Ramos (cell line): ENCODE results near the gene C11orf71.

Experiments
- in situ Hi-C: fragments of 300-500 bp; cut with MboI; formaldehyde crosslinking; loops from one replicate; pipeline ENCODE4 v1.14.3; 2022; ENCODE audit warnings: low sequenced_read_pairs; ENCODE audit not compliant: unreplicated experiment

Gene C11orf71

DNA sequence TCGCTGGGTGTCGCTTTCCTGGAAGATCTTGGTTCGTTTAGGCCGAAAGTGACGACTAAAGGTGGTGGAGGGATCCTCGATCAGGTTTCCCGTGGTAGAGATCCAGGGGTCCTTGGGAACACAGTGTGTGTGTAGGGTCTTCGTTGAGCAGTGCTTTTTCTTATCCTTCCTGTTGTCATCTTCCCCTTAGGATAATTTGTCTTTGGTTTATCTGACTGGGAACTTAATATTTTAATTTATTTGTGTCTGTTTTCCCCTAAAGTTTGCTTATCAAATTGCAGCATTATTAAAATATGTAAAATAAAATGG is 558 bp upstream of the C11orf71 start:
- in situ Hi-C loops, result no loop called here

DNA sequence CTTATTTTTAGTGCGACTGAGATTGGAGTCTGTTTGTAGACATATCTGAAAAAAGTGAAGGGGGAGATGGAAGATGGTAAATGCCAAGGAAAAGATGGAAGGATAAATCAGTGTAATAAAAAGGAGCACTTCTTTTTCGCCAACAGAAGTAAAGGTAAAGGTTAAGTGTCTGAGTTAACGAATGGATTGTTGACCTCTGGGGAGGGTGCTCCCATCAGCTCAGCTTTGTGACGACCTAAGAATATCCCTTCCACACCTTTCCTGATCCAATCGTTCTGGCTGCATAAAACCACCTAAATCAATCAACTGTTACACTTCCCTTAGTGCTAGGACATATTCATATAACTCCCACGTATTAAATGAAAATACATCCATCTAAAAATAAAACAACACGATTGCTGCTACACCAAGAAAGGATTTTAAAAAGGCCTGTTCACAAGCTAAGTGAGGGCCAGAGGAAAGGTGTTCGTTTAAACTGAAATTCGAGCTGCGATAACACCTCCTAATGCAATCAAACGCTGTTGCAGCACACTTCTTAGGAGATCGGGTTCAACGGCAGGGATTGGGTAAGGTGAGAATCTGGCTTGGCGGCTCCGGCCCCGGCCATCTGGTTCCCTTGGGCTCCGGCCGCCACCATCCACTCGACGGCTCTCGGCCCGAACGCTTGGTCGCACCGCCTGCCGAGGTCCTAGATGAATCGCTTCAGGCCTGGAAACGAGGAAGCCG is 658 bp downstream of the C11orf71 start:
- in situ Hi-C loops, result no loop called here

- in situ Hi-C loops, result no loop called here
Measured at GRCh38 chr11:114398303-114398920, 1.9 kb downstream of the C11orf71 start.

DNA sequence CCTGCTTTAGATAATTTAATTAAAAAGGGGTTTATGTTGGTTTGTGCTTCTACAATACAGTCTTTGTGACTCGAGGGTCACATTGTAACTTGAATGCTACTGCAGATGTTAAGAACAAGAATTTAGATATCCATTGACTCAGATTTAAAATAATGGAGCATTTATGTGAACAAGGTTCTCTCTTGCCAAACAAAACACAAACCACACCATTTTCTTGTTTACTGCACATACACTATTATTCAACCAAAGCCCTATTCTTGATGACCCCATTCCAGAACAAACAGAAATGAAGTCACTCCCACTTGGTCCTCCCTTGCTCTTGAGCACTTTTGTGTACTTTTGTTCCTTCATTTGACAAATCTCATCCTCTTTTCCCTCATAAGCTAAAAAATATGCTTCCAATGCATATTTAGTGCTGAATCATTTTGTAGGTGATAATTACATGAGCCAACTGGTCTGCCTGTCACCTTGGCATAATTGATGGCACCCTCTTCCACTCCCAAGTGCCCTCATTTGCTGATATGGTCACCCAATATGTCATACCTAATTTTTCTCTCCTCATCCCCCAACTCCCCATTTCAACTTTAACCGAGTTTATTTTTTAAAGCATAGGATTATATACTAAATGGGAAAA is 2.8 kb downstream of the C11orf71 start:
- in situ Hi-C loops, result no loop called here

- in situ Hi-C loops, result no loop called here
Measured at GRCh38 chr11:114396916-114397315, 3.4 kb downstream of the C11orf71 start.

DNA sequence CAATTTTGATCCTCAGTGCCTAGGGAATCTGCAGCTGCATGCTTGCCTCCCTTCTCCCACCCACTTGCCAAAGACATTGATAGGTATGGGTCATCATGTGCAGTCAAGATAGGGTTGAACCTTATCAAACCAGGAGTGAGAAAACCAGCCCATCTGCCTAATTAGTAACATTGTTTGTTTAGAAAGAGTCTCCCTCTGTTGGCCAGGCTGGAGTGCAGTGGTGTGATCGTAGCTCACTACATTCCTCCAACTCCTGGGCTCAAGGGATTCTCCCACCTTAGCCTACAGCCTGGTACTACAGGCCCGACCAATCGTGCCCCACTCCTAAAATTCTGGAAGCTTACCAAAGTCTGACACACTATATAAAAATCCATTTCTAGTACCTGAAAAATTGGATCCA is 4.6 kb downstream of the C11orf71 start:
- in situ Hi-C loops, result no loop called here

DNA sequence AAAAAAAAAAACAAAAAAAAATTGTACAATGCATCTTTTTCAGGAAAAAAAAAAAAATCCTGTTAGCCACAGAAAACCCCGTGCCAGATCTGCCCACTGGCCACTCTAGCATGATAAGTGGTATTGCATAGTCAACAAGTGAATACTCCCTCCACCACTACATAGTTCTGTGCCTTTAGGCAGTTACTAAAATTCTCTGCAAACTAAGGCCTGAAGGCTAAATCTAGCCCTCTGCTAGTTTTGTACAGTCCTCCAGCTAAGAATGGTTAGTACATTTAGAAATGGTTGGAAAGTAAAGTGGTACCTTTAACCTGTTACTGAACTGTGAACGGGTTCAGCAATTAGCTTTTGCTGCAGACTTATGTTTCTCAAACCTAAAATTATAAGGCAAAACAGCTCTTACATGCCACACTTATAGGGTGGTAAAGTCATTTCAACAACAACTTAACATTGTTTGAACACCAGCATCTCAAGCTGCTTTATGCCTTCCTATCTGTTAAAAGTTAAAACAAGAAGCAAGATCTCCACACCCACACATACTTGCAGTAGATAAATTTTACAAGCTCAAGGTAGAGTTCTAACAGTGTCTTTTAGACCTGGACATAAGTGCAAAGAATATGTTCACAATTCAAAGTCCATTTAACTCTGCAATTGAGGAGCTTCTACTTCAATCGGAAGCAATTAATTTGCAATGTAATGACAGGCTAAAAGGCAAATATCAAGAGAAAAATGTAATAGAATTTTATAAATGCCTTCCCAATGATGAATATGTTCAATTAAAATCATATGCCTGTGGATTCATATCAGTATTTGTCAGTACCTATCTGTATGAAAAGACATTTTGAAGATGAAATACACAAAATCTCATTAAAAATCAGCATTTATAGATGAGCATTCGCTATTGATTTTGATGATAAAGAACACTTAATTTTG is 7.3 kb downstream of the C11orf71 start:
- in situ Hi-C loops, result no loop called here

DNA sequence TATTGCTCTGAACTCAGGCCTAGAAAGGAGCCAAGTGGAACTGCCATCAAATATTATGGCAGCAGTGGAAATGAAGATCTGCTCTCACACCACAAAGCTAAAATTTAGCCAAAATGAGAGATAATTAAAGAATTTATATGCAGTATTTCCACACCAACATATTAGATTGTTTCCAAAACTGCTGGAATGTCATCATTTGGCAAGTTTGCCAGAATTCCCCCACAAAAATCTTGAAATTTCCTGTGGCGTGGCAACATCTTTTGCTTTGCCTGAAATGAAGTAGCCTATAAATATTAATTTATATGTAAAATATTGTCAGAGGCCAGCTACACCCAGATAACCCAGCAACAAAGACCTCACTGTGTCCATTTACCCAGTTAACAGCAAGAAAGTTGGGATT is 13.8 kb downstream of the C11orf71 start:
- in situ Hi-C loops, result no loop called here

- in situ Hi-C loops, result no loop called here
Measured at GRCh38 chr11:114386131-114386530, 14.2 kb downstream of the C11orf71 start.

- in situ Hi-C loops, result no loop called here
Measured at GRCh38 chr11:114384487-114384886, 15.8 kb downstream of the C11orf71 start.

DNA sequence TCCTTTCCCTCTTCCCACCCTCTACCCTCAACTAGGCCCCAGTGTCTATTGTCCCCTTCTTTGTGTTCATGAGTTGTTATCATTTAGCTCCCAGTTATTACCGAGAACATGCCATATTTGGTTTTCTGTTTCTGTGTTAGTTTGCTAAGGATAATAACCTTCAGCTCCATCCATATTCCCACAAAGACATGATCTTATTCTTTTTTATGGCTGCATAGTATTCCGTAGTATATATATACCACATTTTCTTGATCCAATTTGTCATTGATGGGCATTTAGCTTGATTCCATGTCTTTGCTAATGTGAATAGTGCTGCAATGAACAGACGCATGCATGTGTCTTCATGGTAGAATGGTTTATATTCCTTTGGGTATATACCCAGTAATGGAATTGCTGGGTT is 17.8 kb downstream of the C11orf71 start:
- in situ Hi-C loops, result no loop called here

DNA sequence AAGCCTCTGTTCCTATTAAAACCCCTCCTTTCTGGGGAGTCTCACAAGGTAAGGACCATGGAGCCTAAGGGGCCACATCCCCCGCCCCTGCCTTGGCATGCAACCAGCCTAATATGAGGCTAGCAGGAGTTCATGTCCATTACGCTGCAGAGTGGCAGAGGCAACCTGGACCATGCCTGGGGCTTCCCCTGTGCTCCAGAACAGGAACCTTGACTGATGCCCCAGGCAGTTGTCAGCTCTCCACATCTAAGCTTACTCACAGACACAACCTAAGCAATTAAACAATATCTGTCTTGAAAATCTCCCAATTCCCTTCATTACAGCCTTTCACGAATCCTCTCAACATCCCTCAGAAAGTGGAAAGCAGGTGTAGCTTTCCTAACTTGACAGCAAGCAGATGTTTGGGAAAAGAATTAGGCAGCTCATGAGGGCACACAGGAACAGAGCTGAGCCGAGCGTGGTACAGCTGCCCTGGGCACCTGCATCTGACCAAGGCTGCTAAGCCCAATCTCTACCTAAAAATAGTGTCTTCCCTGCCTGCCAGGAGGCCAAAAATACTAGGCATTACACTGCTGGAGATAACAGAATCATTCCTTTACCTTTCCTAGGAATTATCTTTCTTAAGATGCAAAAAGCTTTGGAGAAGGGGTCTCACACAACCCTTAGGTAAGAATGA is 20.8 kb downstream of the C11orf71 start:
- in situ Hi-C loops, result no loop called here

- in situ Hi-C loops, result no loop called here
Measured at GRCh38 chr11:114377612-114378267, 22.6 kb downstream of the C11orf71 start.

DNA sequence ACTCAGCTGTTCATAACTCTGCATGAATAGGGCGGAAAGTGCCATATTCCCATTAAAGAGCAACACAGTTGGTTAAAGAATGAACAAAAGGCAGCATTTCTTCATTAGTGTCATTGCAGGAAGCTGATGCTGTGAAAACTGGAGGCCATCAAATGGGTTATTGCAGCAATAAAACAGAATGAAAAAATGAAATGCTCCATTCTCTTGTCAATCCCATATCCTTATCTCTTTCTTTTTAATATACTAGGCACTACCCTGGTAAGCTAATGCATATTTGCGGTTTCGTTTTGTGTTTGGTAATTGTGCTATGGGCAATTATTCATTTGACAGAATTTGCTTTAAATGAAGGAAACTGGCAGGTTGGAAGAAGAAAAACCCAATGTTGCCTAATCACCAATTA is 25.3 kb downstream of the C11orf71 start:
- in situ Hi-C loops, result no loop called here

GRCh38 chr11:114368918-114369680 is 31.2 kb downstream of the C11orf71 start:
- in situ Hi-C loops, result no loop called here

GRCh38 chr11:114367244-114367957 is 32.9 kb downstream of the C11orf71 start:
- in situ Hi-C loops, result no loop called here

- in situ Hi-C loops, result no loop called here
Measured at GRCh38 chr11:114366331-114367243, 33.7 kb downstream of the C11orf71 start.
